Activated T-cell treated with anti-CD3 and anti-CD28 coated beads for 24 hours (primary cell): ENCODE data around the gene CYP1A2.
"Not testable (repeated sequence)": the region's sequence is repeated elsewhere in the genome, so short reads cannot be mapped to it uniquely, and the experiment has no call there.

Experiments
- DNase-seq: peaks from one replicate; pipeline ENCODE4 v3.0.0-alpha.2; 2020; ENCODE audit warnings: low read depth

The CYP1A2 gene

DNA sequence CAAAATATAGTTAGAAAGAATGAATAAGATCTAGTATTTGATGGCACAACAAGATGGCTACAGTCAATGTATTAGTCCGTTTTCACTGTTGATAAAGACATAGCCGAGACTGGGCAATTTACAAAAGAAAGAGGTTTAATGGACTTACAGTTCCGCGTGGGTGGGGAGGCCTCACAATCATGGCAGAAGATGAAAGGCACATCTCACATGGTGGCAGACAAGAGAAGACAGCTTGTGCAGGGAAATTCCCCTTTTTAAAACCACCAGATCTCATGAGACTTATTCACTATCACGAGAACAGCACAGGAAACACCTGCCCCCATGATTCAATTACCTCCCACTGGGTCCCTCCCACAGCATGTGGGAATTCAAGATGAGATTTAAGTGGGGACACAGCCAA is 10.4 kb upstream of the CYP1A2 start:
- not testable (repeated sequence) for DNase-seq

DNA sequence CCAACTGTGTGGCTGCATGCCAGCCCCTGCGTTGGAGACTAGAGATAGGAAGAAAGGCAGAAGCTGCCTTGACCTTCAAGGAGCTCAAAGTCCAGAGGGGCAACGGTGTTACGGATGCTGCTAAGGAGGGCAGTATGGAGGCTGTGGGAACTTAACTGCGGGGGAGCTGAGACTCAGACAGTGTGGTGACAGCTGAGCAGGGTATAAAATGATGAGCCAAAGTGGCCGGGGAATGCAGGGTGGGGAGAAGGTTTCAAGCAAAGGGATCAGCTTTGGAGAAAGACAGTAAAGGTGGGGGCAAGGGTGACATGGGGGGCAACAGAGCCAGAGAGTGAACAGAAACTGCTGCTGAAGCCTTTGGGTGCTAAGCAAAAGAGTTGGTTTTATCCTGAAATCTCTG is 6.2 kb upstream of the CYP1A2 start:
- no peak for DNase-seq

DNA sequence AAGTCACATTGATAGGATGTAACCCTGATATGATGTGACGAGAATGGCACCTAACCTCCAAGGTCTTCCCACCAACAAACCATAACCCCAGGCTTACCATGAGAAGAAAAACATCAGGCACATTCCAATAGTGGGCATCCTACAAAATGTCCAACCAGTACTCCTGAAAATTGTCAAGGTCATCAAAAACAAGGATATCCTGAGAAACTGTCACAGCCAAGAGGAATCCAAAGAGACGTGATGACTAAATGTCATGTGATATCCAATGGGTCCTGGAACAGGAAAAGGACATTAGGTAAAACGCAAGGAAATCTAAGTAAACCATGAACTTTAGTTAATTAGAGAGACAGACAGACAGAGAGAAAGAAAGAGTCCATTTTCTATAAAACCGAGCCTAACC is 2.3 kb upstream of the CYP1A2 start:
- no peak for DNase-seq

DNA sequence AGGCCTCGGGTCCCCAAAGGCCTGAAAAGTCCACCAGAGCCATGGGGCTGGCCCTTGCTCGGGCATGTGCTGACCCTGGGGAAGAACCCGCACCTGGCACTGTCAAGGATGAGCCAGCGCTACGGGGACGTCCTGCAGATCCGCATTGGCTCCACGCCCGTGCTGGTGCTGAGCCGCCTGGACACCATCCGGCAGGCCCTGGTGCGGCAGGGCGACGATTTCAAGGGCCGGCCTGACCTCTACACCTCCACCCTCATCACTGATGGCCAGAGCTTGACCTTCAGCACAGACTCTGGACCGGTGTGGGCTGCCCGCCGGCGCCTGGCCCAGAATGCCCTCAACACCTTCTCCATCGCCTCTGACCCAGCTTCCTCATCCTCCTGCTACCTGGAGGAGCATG is 1.2 kb downstream of the CYP1A2 start:
- no peak for DNase-seq

DNA sequence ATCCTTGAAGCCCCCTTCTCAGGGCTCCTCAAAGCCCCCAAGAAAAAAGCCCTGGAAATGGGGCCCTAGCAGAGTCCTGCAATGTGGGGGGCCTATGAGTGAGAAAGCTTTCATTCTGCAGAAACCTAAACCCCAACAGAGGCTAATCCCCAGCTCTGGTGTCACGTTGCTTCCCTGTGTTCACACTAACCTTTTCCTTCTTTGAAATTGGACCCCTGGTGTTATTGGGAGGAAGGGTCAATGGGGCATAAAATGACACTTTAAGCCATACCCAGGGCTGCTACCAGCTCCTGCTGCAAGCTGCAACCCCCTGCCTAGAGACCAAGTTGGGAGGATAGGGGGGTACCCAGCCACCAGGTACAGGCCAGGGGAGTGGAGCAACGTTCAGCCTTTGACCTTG is 2.1 kb downstream of the CYP1A2 start:
- DNase-seq: no peak

DNA sequence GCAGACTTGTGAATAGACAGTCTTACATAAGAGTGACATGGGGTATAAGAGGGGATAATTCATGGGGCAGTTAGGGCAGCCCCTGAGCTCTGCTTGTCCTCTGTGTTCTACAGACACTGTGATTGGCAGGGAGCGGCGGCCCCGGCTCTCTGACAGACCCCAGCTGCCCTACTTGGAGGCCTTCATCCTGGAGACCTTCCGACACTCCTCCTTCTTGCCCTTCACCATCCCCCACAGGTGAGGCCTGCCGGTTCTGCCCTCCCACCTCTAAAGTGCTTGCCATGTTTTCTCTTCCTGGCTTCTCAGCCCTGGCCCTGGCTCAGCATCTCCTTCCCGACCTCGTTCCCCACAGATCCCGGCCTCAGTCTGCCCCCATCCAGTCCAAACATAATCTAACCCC is 3.4 kb downstream of the CYP1A2 start:
- DNase-seq: no peak

DNA sequence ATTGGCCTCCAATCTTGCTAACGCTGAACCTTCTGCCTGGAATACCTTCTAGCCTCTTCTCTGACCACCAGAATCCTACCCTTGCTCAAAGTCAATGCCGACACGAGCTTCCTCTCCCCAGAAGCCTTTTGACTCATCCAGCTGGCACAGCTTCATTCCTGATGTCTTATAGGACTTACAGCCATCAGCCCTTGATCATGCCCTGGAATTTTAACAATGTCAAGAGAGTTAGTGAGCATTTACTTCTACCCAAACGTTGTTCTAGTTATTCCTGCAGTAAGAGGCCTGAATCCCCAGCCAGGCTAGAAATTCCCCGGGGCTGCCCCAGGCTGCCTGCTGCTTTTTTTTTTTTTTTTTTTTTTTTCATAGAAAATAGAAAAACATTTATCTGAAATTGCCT is 3.9 kb downstream of the CYP1A2 start:
- DNase-seq: no peak

DNA sequence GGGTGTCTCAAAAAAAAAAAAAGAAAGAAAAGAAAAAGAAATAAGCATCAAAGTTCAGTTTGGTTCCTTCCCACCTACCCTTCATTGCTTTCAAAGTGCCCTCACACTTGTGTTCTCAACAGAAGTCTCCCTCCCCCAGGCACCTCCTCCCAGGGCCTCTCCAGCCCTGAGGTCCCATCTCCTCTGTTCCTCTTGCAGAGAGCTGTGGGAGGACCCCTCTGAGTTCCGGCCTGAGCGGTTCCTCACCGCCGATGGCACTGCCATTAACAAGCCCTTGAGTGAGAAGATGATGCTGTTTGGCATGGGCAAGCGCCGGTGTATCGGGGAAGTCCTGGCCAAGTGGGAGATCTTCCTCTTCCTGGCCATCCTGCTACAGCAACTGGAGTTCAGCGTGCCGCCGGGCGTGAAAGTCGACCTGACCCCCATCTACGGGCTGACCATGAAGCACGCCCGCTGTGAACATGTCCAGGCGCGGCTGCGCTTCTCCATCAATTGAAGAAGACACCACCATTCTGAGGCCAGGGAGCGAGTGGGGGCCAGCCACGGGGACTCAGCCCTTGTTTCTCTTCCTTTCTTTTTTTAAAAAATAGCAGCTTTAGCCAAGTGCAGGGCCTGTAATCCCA is 6.1 kb downstream of the CYP1A2 start:
- DNase-seq: no peak

DNA sequence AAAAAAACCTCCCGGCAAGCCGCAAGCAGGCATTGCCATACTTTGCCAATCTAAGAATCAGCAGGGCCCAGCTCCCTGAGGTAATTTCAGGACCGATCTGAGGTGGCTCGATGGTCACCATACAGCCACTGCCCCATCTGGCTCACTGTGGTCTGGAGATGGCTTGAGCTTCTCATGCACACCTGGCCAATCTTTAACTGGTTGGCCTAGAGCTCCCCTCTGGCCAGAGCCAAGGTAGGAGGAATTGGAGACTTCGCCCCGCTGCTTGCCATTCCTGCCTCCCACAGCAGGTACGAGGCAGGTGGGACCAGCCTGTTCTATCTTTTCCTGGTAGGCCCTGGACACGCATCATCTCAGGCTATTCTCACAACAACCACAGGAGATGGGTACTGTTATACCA is 10.1 kb downstream of the CYP1A2 start:
- DNase-seq: no peak

DNA sequence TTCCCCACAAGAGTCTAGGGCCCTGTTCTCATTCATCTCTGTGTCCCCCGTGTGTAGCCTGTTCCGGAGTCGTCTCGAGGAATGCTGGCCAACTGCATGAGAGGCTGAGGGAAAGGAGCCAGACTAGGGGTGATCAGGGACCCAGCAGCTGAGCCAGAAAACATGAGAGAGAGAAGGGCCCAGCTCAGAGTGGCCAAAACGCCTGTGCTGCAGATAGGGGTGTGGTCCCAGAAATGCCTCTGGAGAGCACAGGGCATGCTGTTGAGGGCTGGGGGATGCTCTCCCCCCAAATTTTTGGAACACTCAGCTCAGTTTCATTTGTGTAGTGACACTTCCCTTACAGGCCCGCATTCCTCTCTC is 14.1 kb downstream of the CYP1A2 start:
- no peak for DNase-seq

DNA sequence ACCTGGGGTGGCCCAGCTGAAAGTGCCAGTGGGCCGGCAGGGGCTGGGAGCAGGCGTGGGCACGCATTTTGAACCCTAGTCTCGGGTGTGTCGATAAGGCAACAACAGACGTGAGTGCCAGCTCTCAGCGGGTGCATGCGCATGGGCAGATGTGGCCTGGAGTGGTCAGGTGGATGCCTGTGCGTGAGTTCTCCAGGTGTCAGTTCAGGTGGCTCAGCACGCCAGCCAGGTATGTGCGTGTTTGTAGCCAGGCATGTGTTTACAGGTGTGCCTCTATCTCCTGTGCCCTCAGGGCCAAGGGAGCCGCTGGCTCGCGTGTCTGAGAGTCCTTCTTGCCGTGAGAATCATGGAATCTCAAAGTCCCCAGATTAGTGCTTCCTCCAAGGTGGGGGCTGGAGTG is 14.8 kb downstream of the CYP1A2 start:
- no peak for DNase-seq

DNA sequence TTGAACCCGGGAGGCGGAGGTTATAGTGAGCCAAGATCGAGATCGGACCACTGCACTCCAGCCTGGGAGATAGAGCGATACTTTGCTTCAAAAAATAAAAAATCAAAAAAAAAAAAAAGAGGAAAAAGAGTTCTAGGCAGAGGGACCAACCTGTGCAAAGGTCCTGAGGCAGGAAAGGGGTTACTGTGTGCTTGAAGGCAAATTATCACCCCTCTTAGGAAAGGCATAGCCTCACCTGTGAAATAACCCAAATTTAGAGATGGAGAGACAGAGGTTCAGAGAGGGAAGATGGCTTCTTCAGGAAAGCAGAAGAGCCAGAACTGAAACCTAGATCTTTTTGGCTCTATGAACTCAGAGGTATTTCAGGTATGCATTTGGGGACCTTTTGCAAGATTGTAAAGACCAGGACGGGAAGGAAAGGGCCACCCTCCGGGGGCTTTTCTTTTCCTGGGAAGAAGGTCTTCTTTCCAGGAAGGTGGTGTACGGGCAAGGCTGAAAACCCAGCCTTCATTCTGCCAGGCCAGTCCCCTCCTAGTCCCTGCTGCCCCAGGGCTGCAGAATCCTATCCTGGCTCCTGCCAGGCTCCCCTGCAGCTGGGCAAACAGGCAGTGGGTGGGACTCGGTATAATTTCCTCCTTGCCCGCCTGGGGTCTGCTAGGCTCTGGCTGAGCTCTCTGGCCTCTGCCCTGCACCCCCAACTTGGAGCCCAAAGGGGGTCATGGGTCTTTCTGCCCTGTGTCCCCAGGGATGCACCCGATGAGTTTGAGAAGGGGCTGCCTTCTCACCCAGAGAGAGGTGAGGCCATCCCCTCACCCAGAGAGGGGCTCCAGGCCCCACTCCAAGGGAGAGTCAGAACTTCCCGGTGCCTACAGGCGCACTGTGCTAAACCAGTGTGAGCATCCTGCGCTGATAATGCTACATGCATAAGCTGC is 18.8 kb downstream of the CYP1A2 start:
- DNase-seq: no peak

DNA sequence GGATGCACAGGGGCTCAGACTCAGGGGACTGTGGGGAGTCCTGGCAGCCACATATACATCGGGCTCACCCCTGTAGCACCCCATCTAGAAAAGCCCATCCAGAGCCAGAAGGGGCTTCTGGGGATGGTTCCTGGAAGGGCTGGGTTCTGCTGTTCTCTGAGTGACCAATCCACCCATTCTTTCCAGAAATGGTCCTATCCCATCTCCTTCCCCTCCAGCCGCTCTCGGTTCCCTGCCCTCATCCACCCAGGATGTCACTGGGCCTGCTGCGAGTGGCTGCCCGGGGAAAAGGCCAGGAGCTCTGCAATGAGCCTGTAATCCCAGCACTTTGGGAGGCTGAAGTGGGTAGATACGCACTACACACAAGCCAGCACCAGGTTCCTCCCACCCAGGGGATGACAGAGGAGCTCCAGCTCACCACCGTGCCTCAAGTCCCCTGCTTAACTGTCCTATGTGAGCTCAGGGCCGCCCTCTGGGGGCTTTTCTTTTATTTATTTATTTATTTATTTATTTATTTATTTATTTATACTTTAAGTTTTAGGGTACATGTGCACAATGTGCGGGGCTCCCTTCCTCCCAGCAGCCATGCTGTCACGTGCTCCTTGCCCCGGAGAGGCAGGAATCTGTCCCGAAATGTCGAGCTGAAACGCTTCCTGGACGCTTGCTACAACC is 19.6 kb downstream of the CYP1A2 start:
- DNase-seq: no peak

DNA sequence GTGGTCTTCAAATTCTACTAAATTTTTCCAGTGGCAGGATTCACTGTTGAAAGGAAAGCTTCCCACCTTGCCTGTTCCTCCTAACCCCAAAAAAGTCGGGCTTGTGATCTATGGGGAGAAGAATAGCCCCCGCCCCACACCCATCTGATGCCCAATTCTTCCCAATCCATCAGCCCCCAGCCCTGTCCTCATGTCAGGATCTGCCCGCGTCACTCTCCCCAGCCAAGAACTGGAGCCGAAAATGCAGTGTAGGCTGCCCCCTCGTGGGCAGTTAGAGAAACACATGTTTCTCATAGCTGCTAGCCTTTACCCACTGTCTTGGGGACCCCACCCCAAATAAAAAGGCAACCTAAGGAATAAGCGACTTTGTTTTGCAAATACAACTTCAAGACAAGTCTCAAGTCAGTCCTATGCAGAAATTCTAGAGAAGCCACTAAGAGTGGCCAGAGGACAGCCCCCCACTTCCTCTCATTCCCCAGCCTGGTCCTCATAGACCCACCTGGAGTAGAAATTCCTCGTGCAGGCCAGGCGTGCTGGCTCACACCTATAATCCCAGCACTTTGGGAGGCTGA is 20.2 kb downstream of the CYP1A2 start:
- DNase-seq: no peak

DNA sequence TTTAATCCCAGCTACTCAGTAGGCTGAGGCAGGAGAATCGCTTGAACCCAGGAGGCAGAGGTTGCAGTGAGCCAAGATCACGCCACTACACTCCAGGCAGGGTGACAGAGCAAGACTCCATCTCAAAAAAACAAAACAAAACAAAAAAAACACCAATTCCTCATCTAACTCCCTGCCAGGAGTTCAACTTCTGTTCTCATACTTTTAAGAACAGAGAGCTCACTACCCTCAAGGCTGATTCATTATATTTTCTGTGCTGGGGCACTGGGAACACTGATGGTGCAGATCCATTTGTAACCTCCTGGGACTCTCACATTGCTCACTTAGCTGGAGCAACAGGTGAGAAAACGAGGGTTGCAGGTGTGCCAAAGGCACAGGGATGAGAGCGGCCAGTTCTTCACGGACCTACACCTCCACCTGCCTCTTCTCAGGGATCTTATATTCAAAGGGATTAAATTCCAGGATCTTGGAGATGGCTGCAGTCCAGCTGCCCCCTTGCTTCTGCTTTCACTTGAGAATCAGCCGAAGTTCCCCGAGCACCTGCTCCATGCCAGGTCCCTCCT is 20.9 kb downstream of the CYP1A2 start:
- DNase-seq: no peak

DNA sequence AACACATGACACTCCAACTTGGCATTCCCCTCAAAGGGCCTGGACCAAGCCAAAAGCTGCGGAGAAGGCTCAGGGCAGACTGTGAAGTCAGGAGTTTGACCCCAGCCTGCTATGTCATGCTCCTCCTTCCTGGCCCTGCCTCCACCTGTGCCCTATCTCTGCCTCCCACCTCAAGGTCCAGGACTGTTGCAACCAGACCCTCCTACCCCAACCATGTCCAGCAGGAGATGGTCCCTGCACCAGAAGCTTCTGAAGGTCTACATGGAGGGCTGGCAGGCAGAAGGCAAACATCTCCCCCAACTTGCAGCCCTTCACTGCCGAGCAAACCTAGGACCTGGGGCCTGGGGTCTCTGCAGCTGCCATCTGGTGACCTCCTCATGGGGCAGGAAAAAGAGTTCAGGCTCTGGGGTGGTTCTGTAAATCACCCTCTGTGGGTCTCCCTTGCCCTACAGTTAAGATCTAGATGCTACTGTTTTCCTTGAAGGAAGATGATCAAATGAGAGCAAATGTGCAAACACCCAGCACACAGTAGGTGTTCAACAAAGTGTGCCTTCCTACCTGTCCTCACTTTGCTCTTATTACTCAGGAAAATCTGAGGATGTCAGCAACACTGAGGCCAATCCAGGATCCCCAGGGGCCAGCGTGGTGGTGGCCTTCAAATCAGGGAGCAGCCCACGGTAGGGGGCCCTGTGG is 21.7 kb downstream of the CYP1A2 start:
- DNase-seq: no peak

DNA sequence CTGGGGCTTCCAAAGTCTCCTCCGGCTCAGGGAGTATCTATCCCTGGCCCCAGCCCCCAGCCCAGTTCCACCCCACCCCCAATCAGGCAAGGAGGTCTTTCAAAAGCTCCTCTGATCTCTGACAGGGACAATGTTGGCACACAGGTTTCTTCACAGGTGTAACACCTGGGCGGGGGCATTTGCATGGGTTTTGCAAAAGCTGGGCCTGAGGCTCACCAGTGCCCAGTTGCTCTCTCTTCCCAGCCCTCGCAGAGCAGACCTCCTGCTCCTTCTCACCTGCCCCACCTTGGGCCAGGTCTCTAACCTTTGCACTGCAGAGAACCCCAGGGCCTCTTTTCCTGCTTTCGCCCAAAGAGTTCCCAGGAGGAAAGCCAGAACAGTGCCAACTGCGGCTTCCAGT is 24.7 kb downstream of the CYP1A2 start:
- no peak for DNase-seq

DNA sequence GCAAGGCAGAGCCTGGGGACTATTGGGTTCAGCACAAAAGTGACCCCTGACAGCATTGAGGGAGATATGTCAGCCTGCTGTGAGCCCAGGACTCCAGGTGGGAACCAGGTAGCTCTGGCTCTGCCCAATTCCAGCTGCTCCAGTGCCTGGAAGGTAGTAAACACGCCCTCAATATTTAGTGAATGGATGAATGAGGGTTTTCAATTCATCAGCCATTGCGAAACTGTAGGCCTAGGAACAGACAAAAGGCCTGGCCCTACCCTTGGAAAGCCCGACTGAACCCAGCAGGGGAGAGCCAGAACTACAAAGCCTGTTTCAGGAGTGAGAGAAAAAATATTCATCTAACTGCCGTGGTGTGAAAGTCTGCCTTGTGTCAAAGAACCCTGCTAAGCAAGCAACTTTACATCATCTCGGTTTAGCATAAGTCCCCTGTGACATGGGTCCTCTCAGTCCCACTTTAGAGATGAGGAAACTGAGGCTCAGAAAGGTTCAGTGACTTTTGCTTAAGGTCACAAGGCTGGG is 25.1 kb downstream of the CYP1A2 start:
- no peak for DNase-seq

DNA sequence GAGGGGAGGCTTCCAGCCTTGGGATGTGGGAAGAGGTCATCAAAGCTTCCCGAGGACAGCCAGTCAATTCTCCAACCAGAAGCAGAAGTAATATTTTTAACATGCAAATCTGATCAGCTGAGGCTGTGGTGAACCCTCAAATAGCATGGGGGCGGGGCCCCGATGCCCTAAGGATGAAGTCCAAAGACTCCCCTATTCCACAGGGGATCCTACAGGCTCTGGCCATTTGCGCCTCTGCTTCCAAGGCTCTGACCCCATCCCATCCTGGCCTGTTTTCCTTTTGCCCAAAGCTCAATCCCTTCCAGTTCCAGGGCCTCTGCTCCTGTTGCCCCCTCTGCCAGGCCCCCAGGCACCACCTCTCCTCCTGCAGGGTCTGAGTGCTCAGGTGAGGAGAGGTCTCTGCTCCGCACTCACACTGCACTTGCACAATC is 26.5 kb downstream of the CYP1A2 start:
- no peak for DNase-seq

DNA sequence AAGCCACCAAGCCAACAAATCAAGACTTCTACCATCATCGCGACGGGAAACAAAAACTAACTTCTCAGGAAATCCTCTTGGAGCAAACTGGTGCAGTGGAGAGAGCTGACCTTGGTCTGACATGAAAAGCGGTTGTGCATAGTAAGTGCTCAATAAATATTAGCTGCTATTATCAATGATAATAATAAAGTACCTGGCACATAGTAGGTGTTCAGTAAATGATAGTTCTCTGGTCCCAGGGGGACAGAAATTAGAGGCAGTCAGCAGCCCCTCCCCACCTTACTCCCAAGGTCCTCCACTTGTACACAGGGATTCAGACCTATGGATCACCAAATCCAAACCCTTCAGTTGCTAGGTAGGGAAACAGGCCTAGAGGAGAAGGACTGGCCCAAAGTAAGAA is 27.2 kb downstream of the CYP1A2 start:
- no peak for DNase-seq
